Stomach (tissue), 4 donors: ENCODE data around the gene RIOX2.

Experiments
- EP300 ChIP-seq: sonication (generic); formaldehyde crosslinking; IDR thresholded peaks from one replicate; pipeline ENCODE4 v1.6.1; 2017; ENCODE audit warnings: antibody characterized with exemption
- POLR2A ChIP-seq, 4 donors: fragments of 450-650 bp; IDR thresholded peaks; one replicate each; pipeline ENCODE4 v1.6.1; 2016; ENCODE audit warnings: antibody characterized with exemption in 4 of 4, control low read depth in 2 of 4, mild to moderate bottlenecking in 1 of 4, moderate library complexity in 1 of 4
- TF ChIP-seq, protein P1 (sequence below), 7 experiments: fragments of 450-650 bp in 4 of 7; fragments of 200-600 bp in 3 of 7; sonication (generic) in 3 of 7; IDR thresholded peaks; one replicate each; pipeline ENCODE4 v1.5.1; 2016 to 2019; ENCODE audit warnings: antibody characterized with exemption in 7 of 7, control low read depth in 2 of 7, mild to moderate bottlenecking in 1 of 7

- TF ChIP-seq, protein P1, sequence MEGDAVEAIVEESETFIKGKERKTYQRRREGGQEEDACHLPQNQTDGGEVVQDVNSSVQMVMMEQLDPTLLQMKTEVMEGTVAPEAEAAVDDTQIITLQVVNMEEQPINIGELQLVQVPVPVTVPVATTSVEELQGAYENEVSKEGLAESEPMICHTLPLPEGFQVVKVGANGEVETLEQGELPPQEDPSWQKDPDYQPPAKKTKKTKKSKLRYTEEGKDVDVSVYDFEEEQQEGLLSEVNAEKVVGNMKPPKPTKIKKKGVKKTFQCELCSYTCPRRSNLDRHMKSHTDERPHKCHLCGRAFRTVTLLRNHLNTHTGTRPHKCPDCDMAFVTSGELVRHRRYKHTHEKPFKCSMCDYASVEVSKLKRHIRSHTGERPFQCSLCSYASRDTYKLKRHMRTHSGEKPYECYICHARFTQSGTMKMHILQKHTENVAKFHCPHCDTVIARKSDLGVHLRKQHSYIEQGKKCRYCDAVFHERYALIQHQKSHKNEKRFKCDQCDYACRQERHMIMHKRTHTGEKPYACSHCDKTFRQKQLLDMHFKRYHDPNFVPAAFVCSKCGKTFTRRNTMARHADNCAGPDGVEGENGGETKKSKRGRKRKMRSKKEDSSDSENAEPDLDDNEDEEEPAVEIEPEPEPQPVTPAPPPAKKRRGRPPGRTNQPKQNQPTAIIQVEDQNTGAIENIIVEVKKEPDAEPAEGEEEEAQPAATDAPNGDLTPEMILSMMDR (IDR thresholded peaks at IDR 0.05) = no peak
- TF ChIP-seq EP300 = no peak
- TF ChIP-seq POLR2A (IDR thresholded peaks at IDR 0.05) = no peak
These were observed 21.3 kb upstream of the RIOX2 start for GRCh38 chr3:97993526-97993925.
